Measurements from ENCODE around the gene TNRC6B.
"Not testable (repeated sequence)": the region's sequence is repeated elsewhere in the genome, so short reads cannot be mapped to it uniquely, and the experiment has no call there.

Gene TNRC6B

GRCh38 chr22:40294696-40295095 is 117.0 kb downstream of the TNRC6B start:
- no peak for DNase-seq

GRCh38 chr22:40300316-40300715 is 122.6 kb downstream of the TNRC6B start:
- DNase-seq: no peak

- DNase-seq: no peak
Measured at GRCh38 chr22:40300884-40301672, 123.4 kb downstream of the TNRC6B start.

GRCh38 chr22:40302149-40302548 is 124.4 kb downstream of the TNRC6B start:
- DNase-seq: no peak

- DNase-seq: no peak
Measured at GRCh38 chr22:40305625-40306024, 127.9 kb downstream of the TNRC6B start.

- no peak for DNase-seq
Measured at GRCh38 chr22:40308999-40309573, 131.4 kb downstream of the TNRC6B start.

GRCh38 chr22:40309631-40310030 is 131.9 kb downstream of the TNRC6B start:
- DNase-seq: no peak

- DNase-seq: no peak
Measured at GRCh38 chr22:40310081-40310767, 132.5 kb downstream of the TNRC6B start.

GRCh38 chr22:40310768-40311120 is 133.0 kb downstream of the TNRC6B start:
- no peak for DNase-seq

- not testable (repeated sequence) for DNase-seq
Measured at GRCh38 chr22:40311646-40312045, 133.9 kb downstream of the TNRC6B start.

- DNase-seq: no peak
Measured at GRCh38 chr22:40312050-40312449, 134.3 kb downstream of the TNRC6B start.

GRCh38 chr22:40313007-40313406 is 135.3 kb downstream of the TNRC6B start:
- DNase-seq: no peak

GRCh38 chr22:40314041-40314440 is 136.3 kb downstream of the TNRC6B start:
- DNase-seq: no peak

GRCh38 chr22:40320687-40321086 is 143.0 kb downstream of the TNRC6B start:
- no peak for DNase-seq

- DNase-seq: no peak
Measured at GRCh38 chr22:40322021-40322420, 144.3 kb downstream of the TNRC6B start.

GRCh38 chr22:40322818-40323447 is 145.2 kb downstream of the TNRC6B start:
- no peak for DNase-seq

GRCh38 chr22:40323681-40324171 is 146.0 kb downstream of the TNRC6B start:
- peak; percentile 54 for DNase-seq

GRCh38 chr22:40324468-40325305 is 147.0 kb downstream of the TNRC6B start:
- peak; percentile 78 for DNase-seq

- DNase-seq: peak; percentile 50
Measured at GRCh38 chr22:40325315-40325714, 147.6 kb downstream of the TNRC6B start.

GRCh38 chr22:40326905-40327735 is 149.4 kb downstream of the TNRC6B start:
- DNase-seq: peak; percentile 49

Data from CD4-positive, alpha-beta T cell treated with Interleukin-17A for 1 hour (primary cell).